Suprapubic skin (tissue), 4 donors: Measurements from ENCODE around the gene TMEM255A. TPM values are rescaled to one million over a fixed set of nuclear protein-coding genes. Genes with fewer than 3 reads are reported as not detected.

Experiments used
- DNase-seq, 2 donors: peaks; one replicate each; pipeline ENCODE4 v3.0.0-alpha.2; 2019; ENCODE audit warnings: low spot score in 2 of 2
- H3K27ac ChIP-seq: fragments of 200-600 bp; sonication (generic); one replicate; pipeline ENCODE4 v1.5.1; 2019
- H3K27me3 ChIP-seq: fragments of 200-600 bp; sonication (generic); one replicate; pipeline ENCODE4 v1.5.1; 2019
- H3K36me3 ChIP-seq: fragments of 200-600 bp; sonication (generic); one replicate; pipeline ENCODE4 v1.5.1; 2019
- H3K4me1 ChIP-seq: fragments of 200-600 bp; sonication (generic); one replicate; pipeline ENCODE4 v1.5.1; 2019
- H3K4me3 ChIP-seq: fragments of 200-600 bp; sonication (generic); one replicate; pipeline ENCODE4 v1.5.1; 2019; ENCODE audit warnings: mild to moderate bottlenecking
- H3K9me3 ChIP-seq: fragments of 200-600 bp; sonication (generic); one replicate; pipeline ENCODE4 v1.5.1; 2019
- CTCF ChIP-seq, 2 donors: fragments of 200-600 bp in 1 of 2; fragments of 450-650 bp in 1 of 2; sonication (generic) in 1 of 2; IDR thresholded peaks; one replicate each; pipeline ENCODE4 v1.5.1; 2016 to 2019; ENCODE audit warnings: antibody characterized with exemption in 2 of 2, mild to moderate bottlenecking in 1 of 2, moderate library complexity in 1 of 2
- EP300 ChIP-seq: sonication (generic); formaldehyde crosslinking; IDR thresholded peaks from one replicate; pipeline ENCODE4 v1.6.1; 2017; ENCODE audit warnings: antibody characterized with exemption
- POLR2A ChIP-seq, 2 donors: fragments of 450-650 bp; IDR thresholded peaks; one replicate each; pipeline ENCODE4 v1.6.1; 2017; ENCODE audit warnings: antibody characterized with exemption in 2 of 2, mild to moderate bottlenecking in 2 of 2, moderate library complexity in 2 of 2
- POLR2AphosphoS5 ChIP-seq, 3 donors: sonication (generic); formaldehyde crosslinking; IDR thresholded peaks; one replicate each; pipeline ENCODE4 v1.6.1; 2017; ENCODE audit warnings: antibody characterized with exemption in 3 of 3
- WGBS: methylation state at CpG from one replicate; pipeline ENCODE4 v1.1.5; 2018; 5-methylcytosine and 5-hydroxymethylcytosine counted together
- total RNA-seq, 4 donors: library from RNA; depleted of rRNA; stranded (reverse); fragments of >200 nt; gene quantifications; one replicate each; pipeline ENCODE4 v1.1.0, GENCODE V29; 2016

Gene TMEM255A
- total RNA-seq, 4 donors from 2014 or later = 0.72 to 1.7 (median 1.6) TPM

- Histone ChIP-seq H3K27ac (no peak overlapping the region), H3K9me3 (no peaks in the 10 kb centered on the region), H3K27me3 (no peaks in the 10 kb centered on the region), H3K4me3 (no peak overlapping the region), H3K4me1 (no peaks in the 10 kb centered on the region), H3K36me3 (no peaks in the 10 kb centered on the region)
- TF ChIP-seq EP300 = no peak
- no peak for TF ChIP-seq POLR2A (IDR thresholded peaks at IDR 0.05)
- TF ChIP-seq CTCF (IDR thresholded peaks at IDR 0.05) = no peak
- no peak for TF ChIP-seq POLR2AphosphoS5 (IDR thresholded peaks at IDR 0.05)
- no peak for DNase-seq
Measured at GRCh38 chrX:120290107-120290506, 21.2 kb downstream of the TMEM255A start.

DNA sequence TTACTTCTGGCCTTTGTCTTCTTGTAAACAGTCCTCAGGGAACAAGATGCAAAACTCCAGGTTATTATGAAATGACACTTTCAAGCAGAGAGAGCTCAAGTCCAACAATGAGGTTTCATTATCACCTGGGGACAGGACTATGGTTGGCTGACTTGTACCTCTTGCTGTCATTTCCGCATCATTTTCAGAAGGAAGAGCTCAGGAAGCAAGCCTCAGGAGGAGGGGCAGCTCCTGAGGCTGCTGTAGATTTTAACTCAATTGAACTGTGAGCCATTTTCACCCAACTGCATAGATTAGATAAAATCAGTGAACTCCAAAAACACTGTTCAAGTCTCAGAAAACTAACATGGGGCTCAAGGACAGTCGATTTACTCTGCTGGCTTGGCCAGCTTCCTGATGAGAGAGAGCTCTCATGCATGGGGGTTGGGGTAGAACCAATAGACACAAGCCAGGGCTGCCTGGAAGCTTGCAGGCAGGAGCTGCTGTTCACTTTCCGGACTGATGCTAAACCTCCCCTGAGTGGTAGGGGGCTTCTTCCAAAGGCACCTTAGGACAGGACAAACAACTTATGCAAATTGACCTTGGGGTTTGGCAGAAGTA is 23.6 kb downstream of the TMEM255A start:
- Histone ChIP-seq H3K4me3 (no peak overlapping the region), H3K9me3 (no peaks in the 10 kb centered on the region), H3K27me3 (no peaks in the 10 kb centered on the region), H3K36me3 (no peaks in the 10 kb centered on the region), H3K27ac (no peak overlapping the region), H3K4me1 (no peaks in the 10 kb centered on the region)
- no peak for TF ChIP-seq POLR2AphosphoS5 (IDR thresholded peaks at IDR 0.05)
- TF ChIP-seq CTCF (IDR thresholded peaks at IDR 0.05) = no peak
- TF ChIP-seq EP300 = no peak
- no peak for TF ChIP-seq POLR2A (IDR thresholded peaks at IDR 0.05)
- no peak for DNase-seq
- 58% methylated on average over 3 of the region's 3 CpGs for WGBS

GRCh38 chrX:120286733-120287512 is 24.3 kb downstream of the TMEM255A start:
- no peak for DNase-seq
- TF ChIP-seq POLR2AphosphoS5 (IDR thresholded peaks at IDR 0.05) (no peak), EP300 (no peak), POLR2A (IDR thresholded peaks at IDR 0.05) (no peak), CTCF (IDR thresholded peaks at IDR 0.05) (no peak)
- Histone ChIP-seq H3K4me3 (no peak overlapping the region), H3K27ac (no peak overlapping the region), H3K4me1 (no peaks in the 10 kb centered on the region), H3K36me3 (no peaks in the 10 kb centered on the region), H3K27me3 (no peaks in the 10 kb centered on the region), H3K9me3 (no peaks in the 10 kb centered on the region)
- WGBS = 76% methylated on average over 3 of the region's 4 CpGs

- TF ChIP-seq CTCF (IDR thresholded peaks at IDR 0.05) = no peak
- TF ChIP-seq POLR2AphosphoS5 (IDR thresholded peaks at IDR 0.05) = no peak
- TF ChIP-seq EP300 = no peak
- TF ChIP-seq POLR2A (IDR thresholded peaks at IDR 0.05) = no peak
- WGBS = 71% methylated on average over 1 of the region's 1 CpG
- Histone ChIP-seq H3K27ac (no peak overlapping the region), H3K36me3 (no peaks in the 10 kb centered on the region), H3K9me3 (no peaks in the 10 kb centered on the region), H3K4me3 (no peak overlapping the region), H3K4me1 (no peaks in the 10 kb centered on the region), H3K27me3 (no peaks in the 10 kb centered on the region)
- DNase-seq = no peak
Measured at GRCh38 chrX:120282697-120283096, 28.6 kb downstream of the TMEM255A start.

GRCh38 chrX:120281761-120282160 is 29.5 kb downstream of the TMEM255A start:
- H3K9me3 ChIP-seq = no peaks in the 10 kb centered on the region
- H3K27ac ChIP-seq = no peak overlapping the region
- WGBS = 52% methylated on average over 4 of the region's 4 CpGs
- H3K27me3 ChIP-seq = no peaks in the 10 kb centered on the region
- H3K4me1 ChIP-seq = no peaks in the 10 kb centered on the region
- no peak for DNase-seq
- no peaks in the 10 kb centered on the region for H3K36me3 ChIP-seq
- H3K4me3 ChIP-seq = no peak overlapping the region
- TF ChIP-seq POLR2AphosphoS5 (IDR thresholded peaks at IDR 0.05) (no peak), EP300 (no peak), CTCF (IDR thresholded peaks at IDR 0.05) (no peak), POLR2A (IDR thresholded peaks at IDR 0.05) (no peak)
